ENCODE data around the gene CWF19L1.
A peak's percentile ranks its signal among the peaks of the same experiment; 100 is the strongest.

The CWF19L1 gene

GRCh38 chr10:100184426-100184825, 83.0 kb downstream of the CWF19L1 start:
- Histone ChIP-seq H3K4me1 (ENCODE audit: insufficient read depth, low read length, poor library complexity, severe bottlenecking) (peaks cover 59% of the 10 kb centered on the region), H3K27me3 (ENCODE audit: insufficient read depth, low read length, poor library complexity, severe bottlenecking) (no peaks in the 10 kb centered on the region), H3F3A (ENCODE audit: low read depth) (no peaks in the 10 kb centered on the region; the same call in 1 of the 2 replicates), H3K79me2 (ENCODE audit: insufficient read depth, low read length) (peaks cover 82% of the 10 kb centered on the region), H4K20me1 (ENCODE audit: insufficient read depth, low read length, poor library complexity, severe bottlenecking) (peaks cover 58% of the 10 kb centered on the region), H3K9me3 (ENCODE audit: insufficient read depth, low read depth, low read length) (no peaks in the 10 kb centered on the region), H3K36me3 (ENCODE audit: insufficient read depth, low read length) (peaks cover 7% of the 10 kb centered on the region; the same call in 1 of the 2 replicates), H3K9ac (ENCODE audit: low read depth, low read length, poor library complexity, severe bottlenecking) (peak overlapping the region; percentile 93), H3K4me2 (ENCODE audit: low read depth, low read length, poor library complexity, severe bottlenecking) (peak overlapping the region; percentile 97), H3K9me2 (replicated peaks; ENCODE audit: low read depth, low read length) (no peaks in the 10 kb centered on the region), H2AFZ (ENCODE audit: low read length) (no peak overlapping the region), H3K4me3 (ENCODE audit: low read length, poor library complexity, severe bottlenecking) (peak overlapping the region; percentile 87)
- TF ChIP-seq EZH2phosphoT487 (IDR thresholded peaks at IDR 0.05; ENCODE audit: borderline replicate concordance), result no peak
- no peak for TF ChIP-seq CTCF (conservative IDR thresholded peaks at IDR 0.05; ENCODE audit: low read length)

- Histone ChIP-seq H3K9me3 (ENCODE audit: insufficient read depth, low read depth, low read length) (no peaks in the 10 kb centered on the region), H3K36me3 (ENCODE audit: insufficient read depth, low read length) (peaks cover 7% of the 10 kb centered on the region), H3K4me2 (ENCODE audit: low read depth, low read length, poor library complexity, severe bottlenecking) (peak overlapping the region; percentile 97), H3K9ac (ENCODE audit: low read depth, low read length, poor library complexity, severe bottlenecking) (peak overlapping the region; percentile 93), H3K27me3 (ENCODE audit: insufficient read depth, low read length, poor library complexity, severe bottlenecking) (no peaks in the 10 kb centered on the region), H3K4me1 (ENCODE audit: insufficient read depth, low read length, poor library complexity, severe bottlenecking) (peaks cover 67% of the 10 kb centered on the region), H2AFZ (ENCODE audit: low read length) (no peak overlapping the region), H3K4me3 (ENCODE audit: low read length, poor library complexity, severe bottlenecking) (peak overlapping the region; percentile 87), H3K9me2 (replicated peaks; ENCODE audit: low read depth, low read length) (no peaks in the 10 kb centered on the region), H4K20me1 (ENCODE audit: insufficient read depth, low read length, poor library complexity, severe bottlenecking) (peaks cover 68% of the 10 kb centered on the region), H3K79me2 (ENCODE audit: insufficient read depth, low read length) (peaks cover 91% of the 10 kb centered on the region), H3F3A (ENCODE audit: low read depth) (no peaks in the 10 kb centered on the region; the same call in 1 of the 2 replicates)
- TF ChIP-seq CTCF (conservative IDR thresholded peaks at IDR 0.05; ENCODE audit: low read length), result no peak
- no peak for TF ChIP-seq EZH2phosphoT487 (IDR thresholded peaks at IDR 0.05; ENCODE audit: borderline replicate concordance)
These were observed 84.0 kb downstream of the CWF19L1 start for GRCh38 chr10:100183481-100183880.

- Histone ChIP-seq H3K4me1 (ENCODE audit: insufficient read depth, low read length, poor library complexity, severe bottlenecking) (peaks cover 68% of the 10 kb centered on the region), H3K36me3 (ENCODE audit: insufficient read depth, low read length) (peaks cover 13% of the 10 kb centered on the region), H3F3A (ENCODE audit: low read depth) (no peaks in the 10 kb centered on the region; the same call in 1 of the 2 replicates), H4K20me1 (ENCODE audit: insufficient read depth, low read length, poor library complexity, severe bottlenecking) (peaks cover 73% of the 10 kb centered on the region), H3K9ac (ENCODE audit: low read depth, low read length, poor library complexity, severe bottlenecking) (peak overlapping the region; percentile 93), H3K9me2 (replicated peaks; ENCODE audit: low read depth, low read length) (no peaks in the 10 kb centered on the region), H3K79me2 (ENCODE audit: insufficient read depth, low read length) (peaks cover 95% of the 10 kb centered on the region), H3K27me3 (ENCODE audit: insufficient read depth, low read length, poor library complexity, severe bottlenecking) (no peaks in the 10 kb centered on the region), H2AFZ (ENCODE audit: low read length) (no peak overlapping the region), H3K4me2 (ENCODE audit: low read depth, low read length, poor library complexity, severe bottlenecking) (peak overlapping the region; percentile 97), H3K9me3 (ENCODE audit: insufficient read depth, low read depth, low read length) (no peaks in the 10 kb centered on the region), H3K4me3 (ENCODE audit: low read length, poor library complexity, severe bottlenecking) (peak overlapping the region; percentile 87)
- TF ChIP-seq EZH2phosphoT487 (IDR thresholded peaks at IDR 0.05; ENCODE audit: borderline replicate concordance), result no peak
- TF ChIP-seq CTCF (conservative IDR thresholded peaks at IDR 0.05; ENCODE audit: low read length), result no peak
These were observed 84.5 kb downstream of the CWF19L1 start for GRCh38 chr10:100182908-100183307.

Data from Loucy (cell line).